ENCODE measurements around the gene CMIP.

CMIP gene

DNA sequence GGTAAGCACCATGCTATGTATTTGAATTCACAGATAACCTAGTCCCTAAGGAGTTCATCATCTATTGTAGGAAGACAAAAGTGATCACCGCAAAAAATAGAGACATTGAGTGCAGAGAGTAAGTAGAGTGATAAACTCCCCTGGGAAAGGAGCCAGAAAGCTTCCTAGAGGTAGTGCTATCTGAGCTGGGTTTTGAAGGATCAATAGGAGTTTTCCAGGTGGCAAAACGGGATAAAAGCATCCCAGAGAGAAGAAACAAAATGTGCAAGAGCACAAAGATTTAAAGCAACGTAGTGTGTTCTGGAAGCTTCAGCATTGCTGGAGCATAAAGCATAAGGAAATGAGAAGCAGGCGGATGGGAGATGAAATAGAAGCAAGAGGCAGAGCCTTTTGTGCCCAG lies 213.8 kb downstream of the CMIP start:
- Histone ChIP-seq H3K36me3 (ENCODE audit: insufficient read depth, low read length) (peaks cover 80% of the 10 kb centered on the region), H3K4me1 (ENCODE audit: insufficient read depth, low read length) (no peaks in the 10 kb centered on the region), H3K9me3 (ENCODE audit: insufficient read depth, low read length, severe bottlenecking) (no peaks in the 10 kb centered on the region), H3K27ac (ENCODE audit: low read length) (no peak overlapping the region), H3K79me2 (ENCODE audit: insufficient read depth, low read length) (no peaks in the 10 kb centered on the region), H4K20me1 (ENCODE audit: insufficient read depth, low read length) (0 out of 2 replicates have a peak, but pooled peaks cover 16% of the 10 kb centered on the region), H3K9ac (ENCODE audit: low read depth, low read length) (no peak overlapping the region), H3K4me2 (ENCODE audit: insufficient read depth, low read length) (no peak overlapping the region), H3K4me3 (ENCODE audit: low read depth in 1 of 2, low read length in 2 of 2) (no peak overlapping the region), H2AFZ (ENCODE audit: low read depth, low read length) (no peak overlapping the region), H3K27me3 (ENCODE audit: insufficient read depth, low read length, poor library complexity) (no peaks in the 10 kb centered on the region)
- TF ChIP-seq EZH2 (IDR thresholded peaks at IDR 0.05; ENCODE audit: borderline replicate concordance, low read depth, low read length, severe bottlenecking) (no peak), CTCF (IDR thresholded peaks at IDR 0.05; ENCODE audit: borderline replicate concordance, extremely low read depth, low read length, poor library complexity, severe bottlenecking) (no peak)
- ATAC-seq (ENCODE audit: insufficient read depth, low read depth) (no peak), DNase-seq (no peak)

- no peak overlapping the region for H3K4me2 ChIP-seq (ENCODE audit: insufficient read depth, low read length)
- H3K9me3 ChIP-seq (ENCODE audit: insufficient read depth, low read length, severe bottlenecking) = no peaks in the 10 kb centered on the region
- DNase-seq (no peak), ATAC-seq (ENCODE audit: insufficient read depth, low read depth) (no peak)
- no peaks in the 10 kb centered on the region for H3K79me2 ChIP-seq (ENCODE audit: insufficient read depth, low read length)
- peaks cover 80% of the 10 kb centered on the region for H3K36me3 ChIP-seq (ENCODE audit: insufficient read depth, low read length)
- 0 out of 2 replicates have a peak, but pooled peaks cover 13% of the 10 kb centered on the region for H4K20me1 ChIP-seq (ENCODE audit: insufficient read depth, low read length)
- no peaks in the 10 kb centered on the region for H3K4me1 ChIP-seq (ENCODE audit: insufficient read depth, low read length)
- H2AFZ ChIP-seq (ENCODE audit: low read depth, low read length) = no peak overlapping the region
- H3K27ac ChIP-seq (ENCODE audit: low read length) = no peak overlapping the region
- no peaks in the 10 kb centered on the region for H3K27me3 ChIP-seq (ENCODE audit: insufficient read depth, low read length, poor library complexity)
- TF ChIP-seq EZH2 (IDR thresholded peaks at IDR 0.05; ENCODE audit: borderline replicate concordance, low read depth, low read length, severe bottlenecking) (no peak), CTCF (IDR thresholded peaks at IDR 0.05; ENCODE audit: borderline replicate concordance, extremely low read depth, low read length, poor library complexity, severe bottlenecking) (no peak)
- H3K4me3 ChIP-seq (ENCODE audit: low read depth in 1 of 2, low read length in 2 of 2) = no peak overlapping the region
- no peak overlapping the region for H3K9ac ChIP-seq (ENCODE audit: low read depth, low read length)
Observed at GRCh38 chr16:81659249-81659648, 214.6 kb downstream of the CMIP start.

- Histone ChIP-seq H3K9me3 (ENCODE audit: insufficient read depth, low read length, severe bottlenecking) (no peaks in the 10 kb centered on the region), H3K9ac (ENCODE audit: low read depth, low read length) (no peak overlapping the region), H3K27me3 (ENCODE audit: insufficient read depth, low read length, poor library complexity) (no peaks in the 10 kb centered on the region), H3K4me1 (ENCODE audit: insufficient read depth, low read length) (no peaks in the 10 kb centered on the region), H3K36me3 (ENCODE audit: insufficient read depth, low read length) (peaks cover 76% of the 10 kb centered on the region), H3K4me3 (ENCODE audit: low read depth in 1 of 2, low read length in 2 of 2) (no peak overlapping the region), H2AFZ (ENCODE audit: low read depth, low read length) (no peak overlapping the region), H3K27ac (ENCODE audit: low read length) (no peak overlapping the region), H3K4me2 (ENCODE audit: insufficient read depth, low read length) (no peak overlapping the region), H4K20me1 (ENCODE audit: insufficient read depth, low read length) (0 out of 2 replicates have a peak, but pooled peaks cover 9% of the 10 kb centered on the region), H3K79me2 (ENCODE audit: insufficient read depth, low read length) (no peaks in the 10 kb centered on the region)
- TF ChIP-seq CTCF (IDR thresholded peaks at IDR 0.05; ENCODE audit: borderline replicate concordance, extremely low read depth, low read length, poor library complexity, severe bottlenecking) (no peak), EZH2 (IDR thresholded peaks at IDR 0.05; ENCODE audit: borderline replicate concordance, low read depth, low read length, severe bottlenecking) (no peak)
- no peak for DNase-seq
- no peak for ATAC-seq (ENCODE audit: insufficient read depth, low read depth)
Observed at GRCh38 chr16:81661082-81661481, 216.5 kb downstream of the CMIP start.

DNA sequence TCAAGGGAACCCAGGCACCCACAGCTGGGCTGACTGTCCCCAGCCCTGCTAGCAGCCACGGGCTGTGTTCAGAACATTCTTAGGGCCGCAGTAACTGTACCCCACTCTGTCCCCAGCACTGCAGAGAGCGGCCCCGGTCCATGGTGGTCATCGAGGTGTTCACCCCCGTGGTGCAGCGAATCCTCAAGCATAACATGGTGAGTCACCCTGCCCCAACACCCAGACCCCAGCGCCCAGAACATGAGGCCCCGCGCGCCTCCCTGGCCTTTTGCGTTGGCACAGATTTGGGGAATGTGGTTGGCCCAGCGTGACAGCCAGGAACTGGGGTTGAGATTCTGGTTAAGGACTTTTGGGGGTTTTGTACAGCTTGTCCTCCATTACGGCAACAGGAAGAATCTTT lies 219.5 kb downstream of the CMIP start:
- no peak for ATAC-seq (ENCODE audit: insufficient read depth, low read depth)
- Histone ChIP-seq H3K36me3 (ENCODE audit: insufficient read depth, low read length) (peaks cover 70% of the 10 kb centered on the region), H4K20me1 (ENCODE audit: insufficient read depth, low read length) (peaks cover 11% of the 10 kb centered on the region; the same call in 1 of the 2 replicates)

More for the DNA sequence above, 219.5 kb downstream of the CMIP start:
- no peaks in the 10 kb centered on the region for H3K27me3 ChIP-seq (ENCODE audit: insufficient read depth, low read length, poor library complexity)
- H3K9ac ChIP-seq (ENCODE audit: low read depth, low read length) = no peak overlapping the region
- no peaks in the 10 kb centered on the region for H3K79me2 ChIP-seq (ENCODE audit: insufficient read depth, low read length)
- no peak overlapping the region for H3K4me2 ChIP-seq (ENCODE audit: insufficient read depth, low read length)
- DNase-seq = no peak
- H3K4me1 ChIP-seq (ENCODE audit: insufficient read depth, low read length) = no peaks in the 10 kb centered on the region
- no peaks in the 10 kb centered on the region for H3K9me3 ChIP-seq (ENCODE audit: insufficient read depth, low read length, severe bottlenecking)
- no peak overlapping the region for H3K4me3 ChIP-seq (ENCODE audit: low read depth in 1 of 2, low read length in 2 of 2)
- TF ChIP-seq CTCF (IDR thresholded peaks at IDR 0.05; ENCODE audit: borderline replicate concordance, extremely low read depth, low read length, poor library complexity, severe bottlenecking) (no peak), EZH2 (IDR thresholded peaks at IDR 0.05; ENCODE audit: borderline replicate concordance, low read depth, low read length, severe bottlenecking) (no peak)
- no peak overlapping the region for H3K27ac ChIP-seq (ENCODE audit: low read length)
- H2AFZ ChIP-seq (ENCODE audit: low read depth, low read length) = no peak overlapping the region
